GM12878 (cell line): Measurements from ENCODE around the gene CARF. TPM values are rescaled to one million over a fixed set of nuclear protein-coding genes. Genes with fewer than 3 reads are reported as not detected.

ENCODE experiments used
- ATAC-seq: fragments of 200-7000 bp; cut with Tn5 transposase; 3 replicates; pipeline ENCODE4 v1.9.1; 2020; ENCODE audit warnings: mild to moderate bottlenecking, moderate library complexity
- BruUV-seq: library from RNA; stranded (reverse); fragments of 400-500 nt; replicated peaks from 2 replicates; lab custom pipeline; 2021; lab: Mats Ljungman, UMichigan
- CTCF ChIA-PET: fragments of 300-600 bp; sonication (Branson Sonifier 250); formaldehyde crosslinking; extraction: SDS; loops from one replicate; lab custom pipeline; 2021; ENCODE audit warnings: inconsistent platforms; lab: Yijun Ruan, JAX
- POLR2A ChIA-PET: fragments of 350-600 bp; formaldehyde crosslinking; extraction: SDS; loops from one replicate; lab custom pipeline; 2021; ENCODE audit warnings: inconsistent platforms; lab: Charles Lee
- RAD21 ChIA-PET: fragments of 300-600 bp; sonication (Branson Sonifier 250); formaldehyde crosslinking; loops from one replicate; lab custom pipeline; 2023; ENCODE audit warnings: antibody characterized with exemption; ENCODE audit not compliant: unreplicated experiment; lab: Charles Lee
- SMC1A ChIA-PET: fragments of 300-600 bp; sonication (Branson Sonifier 250); formaldehyde crosslinking; loops from one replicate; lab custom pipeline; 2023; ENCODE audit not compliant: unreplicated experiment, uncharacterized antibody; lab: Charles Lee
- DNase-seq: peaks from one replicate; pipeline ENCODE4 v3.0.0-alpha.2; 2011; ENCODE audit warnings: low read depth, low spot score
- FAIRE-seq: peaks from 3 replicates; lab custom pipeline; 2011; peaks lifted over from hg19 to GRCh38; lab: Jason Lieb, UNC
- H2AFZ ChIP-seq: 2 replicates; pipeline ENCODE4 v1.6.0; 2011; ENCODE audit warnings: low read depth, low read length, control low read depth; ENCODE audit not compliant: control insufficient read depth
- H3K27ac ChIP-seq: 2 replicates; pipeline ENCODE4 v1.5.1; 2011; ENCODE audit warnings: control low read depth; ENCODE audit not compliant: control insufficient read depth, insufficient read depth
- H3K27me3 ChIP-seq, 2 experiments: replicated peaks in 1 of 2; 2 replicates each; pipeline versions ENCODE4 v1.6.0 to v1.6.1; 2011; ENCODE audit warnings: low read length in 1 of 2; ENCODE audit not compliant: control insufficient read depth in 2 of 2, insufficient read depth in 2 of 2
- H3K36me3 ChIP-seq, 2 experiments: 2 replicates each; pipeline ENCODE4 v1.5.1; 2011; ENCODE audit warnings: low read length in 1 of 2; ENCODE audit not compliant: control insufficient read depth in 2 of 2, insufficient read depth in 2 of 2
- H3K4me1 ChIP-seq: 2 replicates; pipeline ENCODE4 v1.6.1; 2011; ENCODE audit warnings: mild to moderate bottlenecking, low read length, moderate library complexity, mixed read lengths; ENCODE audit not compliant: control insufficient read depth, insufficient read depth
- H3K4me2 ChIP-seq: 2 replicates; pipeline ENCODE4 v1.6.0; 2011; ENCODE audit warnings: control low read depth; ENCODE audit not compliant: control insufficient read depth, insufficient read depth
- H3K4me3 ChIP-seq: fragments of 200-600 bp; sonication (generic); 2 replicates; pipeline ENCODE4 v1.5.1; 2016
- H3K79me2 ChIP-seq: 2 replicates; pipeline ENCODE4 v1.6.0; 2011; ENCODE audit warnings: low read length; ENCODE audit not compliant: control insufficient read depth, insufficient read depth
- H3K9ac ChIP-seq: 2 replicates; pipeline ENCODE4 v1.8.0; 2011; ENCODE audit warnings: low read length, control low read depth, mixed read lengths; ENCODE audit not compliant: control insufficient read depth, insufficient read depth
- H3K9me3 ChIP-seq: replicated peaks from 3 replicates; pipeline ENCODE4 v1.5.1; 2011; ENCODE audit warnings: mild to moderate bottlenecking, low read length; ENCODE audit not compliant: control insufficient read depth, insufficient read depth
- H4K20me1 ChIP-seq: 2 replicates; pipeline ENCODE4 v1.6.0; 2011; ENCODE audit not compliant: control insufficient read depth, insufficient read depth
- NR2F1 ChIP-seq: fragments of 450-650 bp; conservative IDR thresholded peaks from 2 replicates; pipeline ENCODE4 v1.6.1; 2017; ENCODE audit warnings: mild to moderate bottlenecking
- TAF1 ChIP-seq: IDR thresholded peaks from 2 replicates; pipeline ENCODE4 v1.6.1; 2011; ENCODE audit warnings: mild to moderate bottlenecking, low read depth, low read length, borderline replicate concordance
- USF1 ChIP-seq: IDR thresholded peaks from 2 replicates; pipeline ENCODE4 v1.6.1; 2011; ENCODE audit warnings: borderline replicate concordance, low read depth, mild to moderate bottlenecking, moderate library complexity, mixed read lengths, low read length; ENCODE audit not compliant: insufficient read depth; ENCODE audit errors: extremely low read length
- ZNF592 ChIP-seq: fragments of 450-650 bp; IDR thresholded peaks from 2 replicates; pipeline ENCODE4 v1.6.1; 2017; ENCODE audit warnings: mild to moderate bottlenecking, moderate library complexity
- WGBS: methylation state at CpG from one replicate; pipeline ENCODE4 v1.1.6; 2016; ENCODE audit warnings: low lambda C conversion rate; ENCODE audit not compliant: insufficient replicate concordance, insufficient coverage; ENCODE audit errors: missing lambda C conversion rate; 5-methylcytosine and 5-hydroxymethylcytosine counted together
- in situ Hi-C: fragments of 300-500 bp; cut with MboI; formaldehyde crosslinking; loops from 9 replicates; pipeline ENCODE4 v1.14.3; 2018; ENCODE audit warnings: mixed read lengths
- intact Hi-C: fragments of 100-400 bp; cut with micrococcal nuclease; formaldehyde crosslinking; loops from one replicate; pipeline ENCODE4 v1.14.2; 2022; ENCODE audit not compliant: unreplicated experiment
- polyA plus RNA-seq, 11 experiments: library from polyadenylated mRNA; depleted of rRNA in 4 of 11; unstranded in 6 of 11; stranded (reverse) in 5 of 11; fragments of >200 nt; fragmentation: Nextera tagmentation in 4 of 11; fragmentation: Illumina TruSeq in 1 of 11; extraction: Ambion mirVana in 4 of 11; extraction: Trizol in 1 of 11; gene quantifications; 1 replicate in 1 of 11; 2 replicates in 10 of 11; pipeline versions ENCODE4 v1.2.1 to v1.2.3, GENCODE V29; 2011 to 2016; ENCODE audit warnings: inconsistent platforms in 2 of 11, missing spikeins in 2 of 11, low read depth in 1 of 11
- total RNA-seq, 4 experiments: library from RNA; depleted of rRNA in 3 of 4; stranded (reverse); fragments of >200 nt in 3 of 4; fragmentation: Illumina TruSeq in 1 of 4; extraction: Trizol in 1 of 4; gene quantifications; 2 replicates each; pipeline versions ENCODE4 v1.2.1 to v1.2.3, GENCODE V29; 2013 to 2021

The CARF gene
- total and polyA plus RNA-seq, 10 of the 15 experiments (the other 5 are each of a cell fraction or from before 2014, with no cell fraction given), result 1.8 to 11.5 (median 6.9) TPM

- TF ChIP-seq USF1 (no peak), TAF1 (no peak)
Measured at GRCh38 chr2:202883987-202884675, 27.9 kb upstream of the CARF start (continued).

GRCh38 chr2:202885190-202885589 lies 26.9 kb upstream of the CARF start:
- Histone ChIP-seq H2AFZ (no peak overlapping the region), H3K9ac (no peak overlapping the region), H3K9me3 (no peaks in the 10 kb centered on the region), H3K36me3 (peaks cover 5 to 19% of the 10 kb centered on the region in 2 experiments), H3K4me3 (no peak overlapping the region), H4K20me1 (no peaks in the 10 kb centered on the region), H3K4me1 (no peaks in the 10 kb centered on the region), H3K79me2 (no peaks in the 10 kb centered on the region), H3K4me2 (no peak overlapping the region), H3K27me3 (no peaks in the 10 kb centered on the region), H3K27ac (no peak overlapping the region)
- WGBS, result 97% methylated on average over 7 of the region's 7 CpGs
- RAD21 ChIA-PET, result no interaction called here
- BruUV-seq, result no TSS peak
- no peak for FAIRE-seq
- POLR2A ChIA-PET, result no interaction called here
- in situ Hi-C loops, result no loop called here
- TF ChIP-seq ZNF592 (no peak), NR2F1 (no peak)
- intact Hi-C loops, result no loop called here
- no peak for DNase-seq
- CTCF ChIA-PET, result no interaction called here
- SMC1A ChIA-PET, result no interaction called here
- no peak for ATAC-seq
